T-helper 2 cell (primary cell): ENCODE measurements around the gene SOX15.
A peak's percentile ranks its signal among the peaks of the same experiment; 100 is the strongest.

Experiments
- DNase-seq, 5 experiments: peaks; one replicate each; pipeline versions ENCODE4 v3.0.0 to v3.0.0-alpha.2; 2012 to 2022

The SOX15 gene

GRCh38 chr17:7557147-7557764 lies 32.6 kb downstream of the SOX15 start:
- DNase-seq: no peak

GRCh38 chr17:7556627-7557026 lies 33.3 kb downstream of the SOX15 start:
- DNase-seq: no peak

DNA sequence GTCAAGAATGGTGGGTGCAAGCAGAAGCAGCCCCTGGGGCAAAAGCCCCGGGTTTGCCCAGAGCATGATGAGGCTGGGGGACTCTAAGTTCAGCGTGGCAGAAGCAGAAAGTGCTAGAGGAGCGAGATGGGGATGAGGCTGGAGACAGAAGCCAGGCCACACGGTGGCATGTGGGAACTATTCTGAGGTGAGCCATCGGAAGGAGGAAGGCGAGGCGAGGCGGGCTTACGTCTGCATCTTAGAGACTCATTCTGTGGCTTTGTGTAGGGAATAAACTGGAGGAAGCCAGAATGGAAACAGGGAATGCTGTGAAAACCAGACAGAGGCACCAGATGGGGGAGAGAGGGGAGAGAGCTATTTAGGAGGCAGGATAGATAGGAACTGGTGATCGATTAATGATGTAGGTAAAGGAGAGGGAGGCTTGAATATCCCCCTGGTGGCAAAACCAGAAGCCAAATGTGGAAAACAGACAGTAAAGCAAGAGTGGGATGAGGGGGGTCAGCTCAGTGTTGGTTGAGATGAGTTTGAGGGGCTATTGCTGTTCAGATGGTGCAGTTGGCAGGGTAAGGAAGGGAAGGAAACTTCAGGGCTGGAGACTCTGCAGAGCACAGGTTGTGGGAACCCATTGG lies 34.5 kb downstream of the SOX15 start:
- no peak for DNase-seq

DNA sequence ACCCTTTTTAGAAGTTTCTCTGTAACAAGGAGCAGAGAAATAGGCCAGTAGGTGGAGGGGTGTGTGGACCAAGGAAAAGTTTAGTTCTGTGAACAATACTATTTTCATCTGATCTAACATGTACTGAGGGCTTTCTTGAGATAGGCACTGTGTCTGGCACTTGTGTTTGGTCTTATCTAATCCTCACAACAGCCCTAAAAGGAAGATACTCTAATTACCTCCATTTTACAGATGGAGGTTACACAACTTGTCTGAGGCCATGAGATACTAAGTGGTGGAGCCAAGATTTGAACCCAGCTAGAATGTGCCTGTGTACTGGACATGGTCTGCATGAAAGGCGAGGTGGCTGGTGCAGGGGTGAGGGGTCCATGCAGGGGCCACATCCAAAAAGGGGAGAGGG lies 36.5 kb downstream of the SOX15 start:
- no peak for DNase-seq

DNA sequence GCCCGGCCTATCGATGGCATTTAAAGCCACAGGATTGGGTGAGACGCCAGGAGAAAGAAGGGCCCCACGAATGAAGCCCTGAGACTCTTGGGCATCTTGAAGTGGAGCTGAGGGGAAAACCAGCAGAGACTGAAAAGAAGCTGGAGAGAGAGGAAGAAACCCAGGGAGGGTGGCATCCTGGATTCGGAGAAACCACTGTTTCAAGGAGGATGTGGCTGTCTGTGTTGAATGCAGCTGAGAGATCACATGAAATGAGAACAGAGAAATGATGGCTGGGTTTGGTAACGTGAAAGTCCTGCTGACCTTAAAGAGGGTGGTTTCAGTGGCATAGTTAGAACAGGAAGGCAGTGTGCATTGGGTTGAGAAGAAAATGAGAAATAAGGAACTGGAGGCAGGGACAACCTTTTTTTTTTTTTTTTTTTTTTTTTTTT lies 37.3 kb downstream of the SOX15 start:
- peak in 2 of 5 experiments; percentile 69 to 85 for DNase-seq

DNA sequence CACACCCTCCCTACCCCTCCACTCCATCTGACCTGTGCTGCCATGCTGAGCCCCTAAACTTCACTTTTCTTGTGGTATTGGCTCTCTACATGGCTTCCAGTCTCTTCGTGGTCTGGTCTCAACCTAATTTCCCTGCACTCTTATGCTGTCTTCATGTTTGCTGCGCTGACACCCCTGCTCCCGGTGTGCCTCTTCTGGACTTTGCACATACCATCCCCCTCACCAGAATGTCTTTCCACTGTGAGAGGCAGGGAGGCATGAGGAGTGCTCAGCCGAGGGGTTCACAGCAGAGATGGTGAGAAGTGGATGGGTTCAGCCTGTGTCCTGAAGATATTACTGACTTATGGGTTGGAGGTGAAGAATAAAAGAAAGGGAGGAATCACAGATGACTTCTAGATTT lies 38.5 kb downstream of the SOX15 start:
- DNase-seq: no peak

DNA sequence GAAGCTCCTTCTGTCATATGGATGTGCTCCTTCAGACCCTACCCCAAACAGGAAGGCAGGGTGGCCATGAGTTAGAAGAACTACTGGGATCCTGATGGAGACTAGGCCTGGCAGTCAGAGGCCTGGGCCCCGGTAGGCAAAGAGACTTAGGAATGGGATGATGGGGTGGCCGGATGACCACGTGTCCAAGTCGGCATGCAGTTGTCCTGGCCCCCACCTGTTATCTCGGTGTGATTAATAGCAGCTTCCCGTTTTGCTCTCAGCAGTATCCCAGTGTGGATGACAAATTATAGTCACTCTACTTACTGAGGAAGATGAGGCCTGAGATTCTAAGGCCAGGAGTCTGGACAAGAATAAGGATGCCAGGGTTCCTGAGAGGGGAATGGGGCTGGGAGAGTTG lies 39.5 kb downstream of the SOX15 start:
- no peak for DNase-seq

GRCh38 chr17:7549401-7550055 lies 40.4 kb downstream of the SOX15 start:
- peak in 2 of 5 experiments; percentile 35 to 74 for DNase-seq

- peak; percentile 29 to 70 (median 34) for DNase-seq
Observed at GRCh38 chr17:7548585-7549400, 41.1 kb downstream of the SOX15 start, which contains the start of gene TNFSF12. TSS of gene TNFSF12 (plus strand) at chr17:7549058. CDS start at chr17:7549154, 96 bp downstream.

DNA sequence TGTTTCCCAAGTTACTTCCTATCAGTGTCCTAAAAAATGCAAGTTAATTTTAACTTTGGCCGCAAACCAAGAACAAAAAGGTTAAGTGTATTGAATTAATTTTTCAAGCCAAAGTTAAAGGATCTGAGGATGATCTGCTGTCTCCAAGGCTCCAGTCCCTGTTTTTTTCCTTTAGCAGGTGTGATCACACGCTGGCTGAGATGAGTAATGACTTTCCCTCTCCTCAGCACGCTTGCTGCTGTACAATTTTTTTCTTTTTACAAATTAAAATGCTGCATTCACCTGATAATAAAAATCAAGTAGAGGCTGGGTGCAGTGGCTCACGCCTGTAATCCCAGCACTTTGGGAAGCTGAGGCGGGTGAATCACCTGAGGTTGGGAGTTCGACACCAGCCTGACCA lies 45.0 kb downstream of the SOX15 start:
- no peak for DNase-seq

DNA sequence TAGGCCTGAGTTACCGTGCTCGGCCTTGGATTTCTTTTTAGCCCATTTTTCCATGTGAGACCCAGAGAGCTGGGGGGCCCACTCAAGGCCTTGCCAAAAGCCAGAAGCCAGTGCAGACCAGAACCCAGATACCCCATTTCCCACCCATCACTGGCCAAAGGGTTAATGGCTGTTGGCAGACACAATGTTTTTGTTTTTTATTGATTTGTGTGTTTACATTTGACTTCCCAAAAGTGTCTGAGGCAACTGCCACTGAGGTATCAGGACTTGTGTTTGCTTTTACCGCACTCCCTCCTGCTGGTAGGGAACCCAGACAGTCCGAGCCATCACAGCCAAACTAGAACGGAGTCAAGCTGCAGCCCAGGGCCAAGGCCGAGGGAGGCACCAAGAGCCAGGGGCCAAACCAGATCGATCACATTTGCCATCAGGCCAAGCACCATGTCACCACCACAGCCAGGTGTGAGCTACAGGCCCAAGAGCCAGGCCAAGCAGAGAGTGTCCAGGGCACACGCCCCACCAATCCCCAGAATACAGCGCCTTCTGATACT lies 48.7 kb downstream of the SOX15 start:
- DNase-seq: no peak

DNA sequence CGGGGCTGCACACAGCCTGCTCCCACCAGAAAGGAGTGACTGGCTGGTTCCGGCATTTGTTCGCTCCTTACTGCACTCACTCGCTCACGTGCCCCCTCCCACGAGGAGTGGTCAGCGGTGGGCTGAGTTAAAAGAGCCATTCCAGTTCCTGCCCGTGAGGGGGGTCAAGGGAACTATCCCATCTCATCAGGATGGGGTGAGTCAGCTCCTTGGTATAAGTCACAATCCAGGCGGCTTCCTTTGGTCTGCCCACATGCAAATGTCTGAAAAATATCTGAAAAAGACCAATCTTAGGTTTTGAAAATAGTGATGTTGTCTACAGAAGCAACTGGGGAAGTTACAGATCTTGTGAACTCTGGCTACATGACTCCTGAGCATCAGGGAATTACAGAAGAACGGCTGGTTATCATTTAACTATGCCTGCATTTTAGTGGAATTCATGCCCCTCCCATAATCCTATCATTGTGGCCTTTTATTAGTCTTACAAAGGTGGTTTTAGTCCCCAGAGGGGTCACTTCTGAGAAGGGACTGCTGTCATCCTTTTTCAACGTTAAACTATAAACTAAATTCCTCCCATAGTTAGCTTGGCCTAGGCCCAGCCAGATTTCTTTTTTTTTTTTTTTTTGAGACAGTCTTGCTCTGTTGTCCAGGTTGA lies 50.9 kb downstream of the SOX15 start:
- no peak for DNase-seq
